Medulla oblongata (tissue), 1 donor: Measurements from ENCODE around the gene GBP2.
"Not testable (repeated sequence)": the region's sequence is repeated elsewhere in the genome, so short reads cannot be mapped to it uniquely, and the experiment has no call there.

Source experiments
- DNase-seq: peaks from one replicate; pipeline ENCODE4 v3.0.0-alpha.2; 2015; ENCODE audit errors: extremely low spot score

Gene GBP2

GRCh38 chr1:89125913-89126580 lies at the start of gene GBP2:
Gene GBP2 (minus strand): TSS chr1:89126114. CDS start chr1:89121966, 4,148 bp downstream.
- peak; percentile 75 for DNase-seq

- no peak for DNase-seq
Observed at GRCh38 chr1:89174491-89174890, 48.6 kb upstream of the GBP2 start.

- no peak for DNase-seq
Observed at GRCh38 chr1:89172468-89173143, 46.7 kb upstream of the GBP2 start.

GRCh38 chr1:89171067-89171438 lies 45.1 kb upstream of the GBP2 start:
- no peak for DNase-seq

GRCh38 chr1:89170170-89171066 lies 44.5 kb upstream of the GBP2 start:
- DNase-seq: no peak

GRCh38 chr1:89169166-89169565 lies 43.3 kb upstream of the GBP2 start:
- DNase-seq: no peak

GRCh38 chr1:89167590-89168230 lies 41.8 kb upstream of the GBP2 start:
- DNase-seq: no peak

GRCh38 chr1:89166705-89167104 lies 40.8 kb upstream of the GBP2 start:
- no peak for DNase-seq

- no peak for DNase-seq
Observed at GRCh38 chr1:89165811-89166210, 39.9 kb upstream of the GBP2 start.

- DNase-seq: no peak
Observed at GRCh38 chr1:89151047-89151446, 25.1 kb upstream of the GBP2 start.

- DNase-seq: no peak
Observed at GRCh38 chr1:89149976-89150375, 24.1 kb upstream of the GBP2 start.

GRCh38 chr1:89149229-89149628 lies 23.3 kb upstream of the GBP2 start:
- DNase-seq: peak; percentile 60

- DNase-seq: peak; percentile 48
Observed at GRCh38 chr1:89147678-89148658, 22.1 kb upstream of the GBP2 start.

GRCh38 chr1:89146721-89147120 lies 20.8 kb upstream of the GBP2 start:
- no peak for DNase-seq

- no peak for DNase-seq
Observed at GRCh38 chr1:89143484-89143883, 17.6 kb upstream of the GBP2 start.

- no peak for DNase-seq
Observed at GRCh38 chr1:89142160-89142559, 16.2 kb upstream of the GBP2 start.

- no peak for DNase-seq
Observed at GRCh38 chr1:89133747-89134146, 7.8 kb upstream of the GBP2 start.

- no peak for DNase-seq
Observed at GRCh38 chr1:89130716-89131115, 4.8 kb upstream of the GBP2 start.

GRCh38 chr1:89129911-89130310 lies 4.0 kb upstream of the GBP2 start:
- DNase-seq: peak; percentile 38

- DNase-seq: not testable (repeated sequence)
Observed at GRCh38 chr1:89128003-89128458, 2.1 kb upstream of the GBP2 start.
